Measurements from ENCODE around the gene GPR156.

GPR156 gene

DNA sequence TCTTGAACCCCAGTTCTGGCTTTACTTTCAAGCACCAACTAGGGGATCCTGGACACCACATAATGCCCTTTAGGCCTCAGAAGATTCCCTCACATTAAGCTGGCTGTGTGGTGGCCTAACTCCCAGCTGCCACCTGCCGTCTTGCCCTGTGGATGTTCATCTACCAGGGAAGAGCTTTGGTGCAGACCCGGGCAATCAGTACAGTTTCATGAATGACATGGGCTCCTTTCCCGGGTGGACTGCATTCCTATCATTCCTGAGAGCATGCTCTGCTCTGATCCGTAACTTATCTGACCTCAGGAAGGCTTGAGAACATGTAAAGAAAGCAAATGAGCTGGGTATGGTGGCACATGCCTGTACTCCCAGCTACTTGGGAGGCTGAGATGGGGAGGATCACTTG lies 140.8 kb downstream of the GPR156 start:
- ChIA-PET CTCF (no interaction called here), POLR2A (interaction anchor here (1.5 kb wide), 2 partner anchors 33 to 49 kb away, joined by 3 to 14 read pairs; partner anchors contain the start of gene GSK3B)
- no peaks in the 10 kb centered on the region for H3K36me3 ChIP-seq (ENCODE audit: control insufficient read depth in 2 of 2, insufficient read depth in 1 of 2, low read length in 2 of 2)
- H3K9me3 ChIP-seq (ENCODE audit: control insufficient read depth, insufficient read depth, low read depth, low read length), result no peaks in the 10 kb centered on the region
- TF ChIP-seq, protein P1, sequence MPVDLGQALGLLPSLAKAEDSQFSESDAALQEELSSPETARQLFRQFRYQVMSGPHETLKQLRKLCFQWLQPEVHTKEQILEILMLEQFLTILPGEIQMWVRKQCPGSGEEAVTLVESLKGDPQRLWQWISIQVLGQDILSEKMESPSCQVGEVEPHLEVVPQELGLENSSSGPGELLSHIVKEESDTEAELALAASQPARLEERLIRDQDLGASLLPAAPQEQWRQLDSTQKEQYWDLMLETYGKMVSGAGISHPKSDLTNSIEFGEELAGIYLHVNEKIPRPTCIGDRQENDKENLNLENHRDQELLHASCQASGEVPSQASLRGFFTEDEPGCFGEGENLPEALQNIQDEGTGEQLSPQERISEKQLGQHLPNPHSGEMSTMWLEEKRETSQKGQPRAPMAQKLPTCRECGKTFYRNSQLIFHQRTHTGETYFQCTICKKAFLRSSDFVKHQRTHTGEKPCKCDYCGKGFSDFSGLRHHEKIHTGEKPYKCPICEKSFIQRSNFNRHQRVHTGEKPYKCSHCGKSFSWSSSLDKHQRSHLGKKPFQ (tag by site-specific recombination; IDR thresholded peaks at IDR 0.05), result no peak
- no peak for TF ChIP-seq ZNF239 (tag by site-specific recombination; IDR thresholded peaks at IDR 0.05)
- TF ChIP-seq KLF16 (tag by site-specific recombination; IDR thresholded peaks at IDR 0.05), result no peak
- no peak for TF ChIP-seq KLF10 (tag by site-specific recombination; IDR thresholded peaks at IDR 0.05)
- TF ChIP-seq ZSCAN16 (tag by site-specific recombination; IDR thresholded peaks at IDR 0.05), result no peak
- no peak for TF ChIP-seq ZNF530 (tag by site-specific recombination; IDR thresholded peaks at IDR 0.05; ENCODE audit: low read depth)
- no peak for TF ChIP-seq ZNF792 (tag by site-specific recombination; IDR thresholded peaks at IDR 0.05)
- no peak for TF ChIP-seq ZNF274 (IDR thresholded peaks at IDR 0.05; ENCODE audit: low read length)
- no peak for TF ChIP-seq ZNF274 (tag by site-specific recombination; IDR thresholded peaks at IDR 0.05; ENCODE audit: borderline replicate concordance)
- H3K4me1 ChIP-seq (ENCODE audit: control insufficient read depth, insufficient read depth, low read length), result no peaks in the 10 kb centered on the region
- no peak overlapping the region for H3K27ac ChIP-seq (ENCODE audit: extremely low read depth, low read depth, low read length)
- H3K4me3 ChIP-seq (ENCODE audit: low read depth, low read length), result no peak overlapping the region

DNA sequence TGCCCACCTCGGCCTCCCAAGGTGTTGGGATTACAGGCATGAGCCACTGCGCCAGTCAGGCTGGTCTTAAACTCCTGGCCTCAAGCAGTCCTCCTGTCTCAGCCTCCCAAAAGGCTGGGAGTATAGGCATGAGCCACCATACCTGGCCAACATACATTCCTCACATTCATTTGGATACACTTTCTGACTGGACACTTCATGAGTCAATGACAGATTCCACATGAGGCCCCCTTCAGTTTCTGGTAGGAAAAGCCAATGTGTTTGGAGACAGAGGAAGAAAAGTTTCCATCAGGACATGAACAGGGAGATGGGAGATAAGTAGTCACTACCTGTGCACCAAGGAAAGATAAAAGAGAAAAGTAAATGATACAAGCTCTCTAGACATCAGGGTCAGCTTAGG lies 141.3 kb downstream of the GPR156 start:
- CTCF ChIA-PET, result no interaction called here
- H3K4me3 ChIP-seq (ENCODE audit: low read depth, low read length), result no peak overlapping the region
- H3K4me1 ChIP-seq (ENCODE audit: control insufficient read depth, insufficient read depth, low read length), result no peaks in the 10 kb centered on the region
- H3K27ac ChIP-seq (ENCODE audit: extremely low read depth, low read depth, low read length), result no peak overlapping the region
- H3K36me3 ChIP-seq (ENCODE audit: control insufficient read depth in 2 of 2, insufficient read depth in 1 of 2, low read length in 2 of 2), result no peaks in the 10 kb centered on the region
- H3K9me3 ChIP-seq (ENCODE audit: control insufficient read depth, insufficient read depth, low read depth, low read length), result no peaks in the 10 kb centered on the region
- TF ChIP-seq ZNF354C (tag by site-specific recombination; IDR thresholded peaks at IDR 0.05; ENCODE audit: borderline replicate concordance, low read depth), result no peak
- no peak for TF ChIP-seq ZNF654 (tag by site-specific recombination; IDR thresholded peaks at IDR 0.05; ENCODE audit: low read depth)
- no peak for TF ChIP-seq PRDM1 (tag by site-specific recombination; IDR thresholded peaks at IDR 0.05)
- no peak for TF ChIP-seq MYNN (tag by site-specific recombination; IDR thresholded peaks at IDR 0.05; ENCODE audit: borderline replicate concordance)
- TF ChIP-seq ZNF221 (tag by site-specific recombination; IDR thresholded peaks at IDR 0.05; ENCODE audit: borderline replicate concordance), result no peak
- TF ChIP-seq OVOL3 (tag by site-specific recombination; IDR thresholded peaks at IDR 0.05), result no peak
- TF ChIP-seq ZNF302 (tag by site-specific recombination; IDR thresholded peaks at IDR 0.05; ENCODE audit: low read depth), result no peak
- TF ChIP-seq ZNF214 (tag by site-specific recombination; IDR thresholded peaks at IDR 0.05; ENCODE audit: borderline replicate concordance), result no peak
- no peak for TF ChIP-seq ZNF514 (tag by site-specific recombination; IDR thresholded peaks at IDR 0.05)
- TF ChIP-seq ZNF223 (tag by site-specific recombination; IDR thresholded peaks at IDR 0.05), result no peak
- POLR2A ChIA-PET, result interaction anchor here (1.5 kb wide), 1 partner anchor 49 kb away, joined by 14 read pairs; the partner anchor contains the start of gene GSK3B

GRCh38 chr3:120142236-120142635 lies 142.8 kb downstream of the GPR156 start:
- H3K27ac ChIP-seq (ENCODE audit: extremely low read depth, low read depth, low read length), result no peak overlapping the region
- ChIA-PET POLR2A (no interaction called here), CTCF (no interaction called here)
- no peaks in the 10 kb centered on the region for H3K9me3 ChIP-seq (ENCODE audit: control insufficient read depth, insufficient read depth, low read depth, low read length)
- no peaks in the 10 kb centered on the region for H3K36me3 ChIP-seq (ENCODE audit: control insufficient read depth in 2 of 2, insufficient read depth in 1 of 2, low read length in 2 of 2)
- TF ChIP-seq, protein P2, sequence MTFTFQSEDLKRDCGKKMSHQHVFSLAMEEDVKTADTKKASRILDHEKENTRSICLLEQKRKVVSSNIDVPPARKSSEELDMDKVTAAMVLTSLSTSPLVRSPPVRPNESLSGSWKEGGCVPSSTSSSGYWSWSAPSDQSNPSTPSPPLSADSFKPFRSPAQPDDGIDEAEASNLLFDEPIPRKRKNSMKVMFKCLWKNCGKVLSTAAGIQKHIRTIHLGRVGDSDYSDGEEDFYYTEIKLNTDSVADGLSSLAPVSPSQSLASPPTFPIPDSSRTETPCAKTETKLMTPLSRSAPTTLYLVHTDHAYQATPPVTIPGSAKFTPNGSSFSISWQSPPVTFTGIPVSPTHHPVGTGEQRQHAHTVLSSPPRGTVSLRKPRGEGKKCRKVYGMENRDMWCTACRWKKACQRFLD (tag by site-specific recombination; IDR thresholded peaks at IDR 0.05), result no peak
- TF ChIP-seq SCRT1 (tag by site-specific recombination; IDR thresholded peaks at IDR 0.05; ENCODE audit: borderline replicate concordance) (no peak), ZNF19 (tag by site-specific recombination; IDR thresholded peaks at IDR 0.05; ENCODE audit: low read depth) (no peak), PRDM1 (tag by site-specific recombination; IDR thresholded peaks at IDR 0.05) (no peak), ZNF148 (tag by site-specific recombination; IDR thresholded peaks at IDR 0.05; ENCODE audit: borderline replicate concordance) (no peak), ZNF843 (tag by site-specific recombination; IDR thresholded peaks at IDR 0.05) (no peak)
- H3K4me1 ChIP-seq (ENCODE audit: control insufficient read depth, insufficient read depth, low read length), result no peaks in the 10 kb centered on the region
- H3K4me3 ChIP-seq (ENCODE audit: low read depth, low read length), result no peak overlapping the region
